HG02623 (cell line): ENCODE results near the gene RPL22.

Experiments used
- ATAC-seq: cut with Tn5 transposase; IDR thresholded peaks from one replicate; pipeline ENCODE4 v1.9.1; 2021; ENCODE audit warnings: moderate library complexity; ENCODE audit not compliant: unreplicated experiment

Gene RPL22

GRCh38 chr1:6199298-6200187 lies at the start of gene RPL22:
Gene RPL22, minus strand, starts transcription at chr1:6199595. Its CDS starts 22 bp downstream, at chr1:6199573.
- ATAC-seq: peak; percentile 89

GRCh38 chr1:6248161-6248776 lies 48.9 kb upstream of the RPL22 start:
- ATAC-seq: no peak

DNA sequence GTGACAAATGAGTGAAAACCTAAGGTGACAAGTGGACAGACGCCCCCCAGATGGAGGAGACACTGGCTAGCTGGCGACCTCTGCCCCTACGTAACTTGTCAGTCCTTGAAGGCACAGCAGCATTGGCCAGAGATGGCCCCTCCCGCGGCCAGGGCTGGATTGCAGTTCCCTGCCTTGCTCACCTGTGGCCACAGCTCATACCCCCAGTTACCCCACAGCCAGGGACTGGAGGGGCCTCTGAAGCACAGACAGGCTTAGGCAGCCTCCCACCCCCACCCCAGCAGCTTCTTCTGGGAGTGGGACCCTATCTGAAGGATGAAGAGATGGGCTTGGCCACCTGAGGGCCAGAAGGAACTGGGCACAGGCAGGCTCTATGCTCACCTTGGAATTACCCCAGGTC lies 48.3 kb upstream of the RPL22 start:
- no peak for ATAC-seq

DNA sequence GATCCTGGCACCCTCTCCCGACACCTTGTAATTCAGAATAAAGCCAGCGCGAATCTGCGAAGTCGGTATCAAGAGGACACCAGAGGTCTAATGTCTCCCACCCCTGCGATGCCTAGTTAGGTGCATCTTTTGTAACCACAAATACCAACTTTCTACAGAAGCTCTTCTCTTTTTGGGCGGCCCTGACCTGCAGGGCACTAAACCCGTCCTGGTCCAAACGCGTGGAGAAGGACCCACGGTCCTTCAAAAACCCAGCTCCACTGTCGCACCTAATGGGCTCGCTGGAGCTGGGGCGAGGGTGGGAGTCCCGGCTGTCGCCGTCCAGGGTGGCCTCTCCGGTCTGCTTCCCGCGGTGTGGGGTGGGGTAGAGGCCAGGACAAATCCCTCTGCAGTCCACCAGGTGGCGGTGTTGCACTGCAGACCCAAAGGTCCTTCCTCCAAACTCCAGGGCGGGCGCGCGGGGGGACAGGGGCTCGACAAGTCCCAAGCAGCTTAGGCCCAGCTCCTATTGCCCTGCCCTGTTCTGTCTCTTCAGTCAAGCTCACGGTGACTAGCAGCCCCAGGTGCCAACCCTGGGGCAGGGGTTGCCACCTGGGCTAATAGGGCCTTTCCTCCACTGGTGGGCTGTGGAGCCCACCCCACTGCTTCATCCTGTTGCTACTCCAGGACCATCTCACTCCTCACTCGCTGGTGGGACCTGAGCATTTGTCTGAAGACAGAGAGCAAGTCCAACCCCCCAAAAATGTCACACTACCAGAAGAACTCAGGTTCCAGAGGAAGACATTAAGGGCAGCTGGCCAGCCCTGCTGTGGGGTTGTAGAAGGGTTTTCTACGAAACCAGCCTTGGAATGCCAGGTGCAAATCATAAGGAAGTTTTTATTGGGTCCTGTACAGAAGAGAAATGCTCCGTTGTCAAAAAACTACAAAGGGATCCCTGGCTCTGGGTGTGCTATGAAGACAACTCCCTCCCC lies 47.4 kb upstream of the RPL22 start:
- ATAC-seq: peak; percentile 44

DNA sequence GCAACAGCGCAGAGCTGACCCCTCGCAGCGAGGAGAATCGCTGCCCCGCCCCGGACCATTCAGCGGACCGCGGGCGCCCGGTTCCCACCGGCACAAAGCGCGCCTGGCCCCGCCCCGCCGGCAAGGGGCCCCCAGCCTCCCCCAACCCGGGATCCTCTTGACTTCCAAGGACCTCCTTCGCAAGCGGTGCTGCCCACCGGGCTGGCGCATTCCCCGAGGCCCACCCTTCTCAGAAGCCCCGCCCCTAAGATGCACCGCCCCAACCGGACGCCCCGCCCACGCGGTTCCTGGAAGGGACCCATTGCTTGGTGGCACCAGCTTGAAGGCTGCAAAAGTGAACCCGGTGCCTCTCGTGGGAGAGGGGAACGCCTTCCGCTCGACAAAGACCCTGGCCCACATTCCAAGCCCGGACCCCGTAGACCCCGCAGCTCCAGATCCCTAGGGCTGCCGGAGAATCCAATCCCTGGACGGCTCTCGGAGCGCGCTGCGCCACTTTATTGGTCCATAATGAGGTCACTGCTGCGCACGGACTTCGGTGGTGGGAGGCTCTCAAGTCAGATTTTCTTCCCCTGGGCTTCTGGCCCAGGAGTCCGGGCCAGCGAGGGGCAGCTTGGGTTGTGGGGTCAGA lies 46.6 kb upstream of the RPL22 start:
- no peak for ATAC-seq

- ATAC-seq: peak; percentile 55
These were observed 45.9 kb upstream of the RPL22 start for GRCh38 chr1:6245086-6245868.

- no peak for ATAC-seq
These were observed 45.1 kb upstream of the RPL22 start for GRCh38 chr1:6244401-6245049.

DNA sequence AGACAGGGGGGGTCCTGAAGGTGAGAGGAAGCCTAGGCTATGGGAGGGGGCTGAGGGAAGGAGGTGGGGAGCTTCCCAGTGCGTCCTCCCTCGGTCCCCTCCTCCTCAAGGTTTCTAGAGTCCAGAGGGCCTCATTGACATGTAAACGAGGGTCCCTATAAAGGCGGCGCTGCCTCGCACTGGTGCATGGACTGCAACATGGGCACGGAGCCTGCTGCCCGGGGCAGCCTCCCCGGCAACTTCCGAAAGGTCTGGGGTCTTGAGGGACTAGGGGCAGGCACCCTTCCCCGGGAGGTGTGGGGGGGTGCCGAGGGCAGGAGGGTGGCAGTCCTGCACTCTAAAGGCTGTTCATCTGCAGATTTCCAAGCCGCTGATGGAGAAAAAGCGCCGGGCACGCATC lies 44.6 kb upstream of the RPL22 start, which contains the start of gene HES3:
Gene HES3, plus strand, starts transcription at position 187 of the 400 bp plus-strand sequence. Its CDS starts 187 bp downstream, at position 374.
- no peak for ATAC-seq

GRCh38 chr1:6243053-6243834 lies 43.8 kb upstream of the RPL22 start:
- no peak for ATAC-seq

DNA sequence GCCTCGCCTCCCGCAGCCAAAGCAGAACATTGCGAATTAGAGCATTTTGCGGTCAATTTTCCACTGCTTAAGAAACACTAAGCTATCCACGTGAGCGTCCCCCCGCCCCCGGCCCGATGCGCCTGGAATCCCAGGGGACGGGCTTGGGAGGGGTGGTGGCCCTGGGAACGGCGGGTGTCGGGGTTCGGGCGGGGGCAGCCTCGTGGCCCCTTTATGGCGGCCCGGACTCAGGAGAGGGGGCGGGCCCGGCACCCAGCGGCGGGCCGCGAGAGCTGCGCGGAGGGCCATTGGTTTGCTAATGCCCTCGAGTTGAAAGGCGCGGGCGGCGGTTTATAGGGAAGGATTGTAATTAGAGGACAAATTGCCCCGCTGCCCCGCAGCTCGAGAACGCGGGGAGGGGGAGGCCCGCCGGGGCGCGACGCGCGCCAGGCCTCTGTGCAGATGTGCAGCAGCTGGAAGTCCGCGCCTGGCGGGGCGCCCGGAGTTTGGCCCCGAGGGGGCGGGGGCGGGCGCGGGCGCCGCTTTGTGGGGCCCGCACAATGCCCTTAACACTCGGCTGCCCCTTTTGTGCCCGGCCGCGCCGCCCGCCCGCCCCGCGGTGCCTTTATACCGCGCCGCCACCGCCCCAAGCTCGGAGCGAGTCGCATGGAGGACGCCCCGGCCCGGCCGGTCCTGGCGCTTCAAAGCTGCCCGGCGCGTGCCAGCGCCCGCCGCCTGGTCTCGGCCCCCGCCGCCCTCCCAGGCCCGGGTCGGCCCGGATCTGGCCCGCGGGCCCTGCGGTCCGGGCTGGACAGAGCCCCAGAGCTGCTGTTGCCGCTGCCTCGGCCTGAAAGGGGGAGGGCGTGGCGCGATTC lies 42.7 kb upstream of the RPL22 start:
- no peak for ATAC-seq

DNA sequence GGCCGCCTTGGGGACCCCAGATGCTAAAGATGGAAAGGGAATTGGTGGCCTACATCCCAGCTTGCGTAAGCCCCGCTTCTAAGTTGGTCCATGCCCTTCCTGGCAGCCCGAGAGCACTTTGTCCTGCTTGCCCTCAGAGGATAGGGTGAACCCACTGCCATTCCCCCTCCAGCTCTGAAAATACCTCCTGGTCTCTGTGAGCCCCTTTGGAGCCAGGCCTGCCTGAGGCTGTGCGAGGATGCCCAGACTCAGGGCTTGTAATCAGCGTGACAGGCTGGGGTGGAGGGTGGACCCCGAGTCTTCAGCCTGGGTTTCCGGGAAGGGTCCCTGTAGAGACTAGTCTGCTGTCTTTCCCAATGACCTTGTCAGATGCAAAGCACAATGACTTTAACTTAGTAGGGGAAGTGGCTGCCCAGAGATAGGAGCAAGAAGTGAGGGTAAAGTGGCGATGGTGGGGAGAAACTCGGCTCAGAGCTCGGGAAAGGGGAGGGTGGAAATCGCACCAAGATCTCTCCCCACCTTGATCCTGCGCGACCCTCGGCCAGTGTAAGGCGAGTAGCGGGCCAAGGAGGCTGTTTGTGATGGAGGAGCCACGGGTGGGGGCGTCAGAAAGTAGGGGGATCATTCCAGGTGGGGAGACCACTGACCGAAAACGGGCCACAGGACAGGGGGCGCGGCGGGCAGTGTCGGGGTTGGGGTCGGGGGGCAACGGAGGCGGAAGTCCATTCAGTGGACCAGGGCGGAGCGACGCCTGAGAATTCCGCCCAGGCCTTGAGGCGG lies 41.9 kb upstream of the RPL22 start:
- no peak for ATAC-seq

DNA sequence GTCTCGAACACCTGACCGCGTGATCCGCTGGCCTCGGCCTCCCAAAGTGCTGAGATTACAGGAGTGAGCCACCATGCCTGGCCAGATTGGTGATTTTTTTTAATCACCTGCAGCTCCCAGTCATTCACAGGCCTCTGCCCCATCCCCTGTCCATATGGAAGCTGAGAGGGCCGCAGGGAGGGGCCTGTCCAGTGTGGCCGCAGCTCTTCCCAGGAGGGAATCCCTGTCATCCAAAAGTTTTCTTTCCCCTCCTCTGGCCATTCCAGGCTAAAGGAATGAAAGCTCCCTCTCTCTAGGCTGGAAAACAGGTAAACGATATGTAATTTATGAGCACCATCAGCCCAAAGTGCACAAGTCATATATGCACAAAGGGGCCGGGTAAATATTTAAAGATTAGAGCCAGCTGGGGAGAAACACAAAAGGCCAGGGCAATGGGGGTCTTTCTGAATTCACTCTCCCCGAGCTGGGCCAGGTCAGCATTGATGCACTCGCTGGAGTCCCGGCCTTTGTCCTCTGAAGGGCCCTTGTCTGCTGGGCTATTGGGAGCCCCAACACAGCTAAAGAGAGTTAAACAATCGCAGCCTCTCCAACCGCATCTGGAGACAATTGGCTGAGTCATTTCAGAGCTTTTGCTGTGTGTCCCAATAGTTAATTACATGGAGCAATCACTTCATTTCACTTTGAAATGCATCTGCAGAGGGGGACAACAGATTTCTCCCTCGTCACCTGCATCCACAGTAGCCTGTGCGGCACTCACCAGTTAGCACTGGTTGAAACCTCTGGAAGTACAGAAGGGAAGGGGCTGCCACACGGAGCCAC lies 40.8 kb upstream of the RPL22 start:
- ATAC-seq: no peak

DNA sequence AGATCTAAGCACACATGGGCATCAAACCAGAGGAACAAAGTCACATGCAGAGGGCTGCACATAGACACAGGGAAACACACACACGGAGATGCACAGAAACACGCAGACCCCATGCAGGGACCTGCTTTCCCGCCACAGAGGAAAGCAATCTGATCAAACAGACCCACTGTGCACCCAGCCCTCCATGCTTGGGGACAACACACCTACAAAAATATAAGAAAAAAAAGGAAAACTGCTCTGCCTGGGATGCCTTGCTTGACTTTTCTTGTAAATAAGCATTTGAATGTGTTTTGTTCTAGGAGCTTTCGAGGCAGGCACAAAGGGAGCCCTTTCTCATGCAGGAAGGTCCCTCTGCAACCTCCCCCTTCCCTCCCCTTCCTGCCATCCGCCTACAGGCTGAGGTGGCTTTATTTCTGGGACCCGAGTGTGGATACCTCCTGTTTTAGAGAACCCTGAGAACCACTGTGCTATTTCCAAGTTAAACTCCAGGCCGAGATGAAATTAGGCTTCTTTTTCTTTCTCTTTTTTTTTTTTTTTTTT lies 39.9 kb upstream of the RPL22 start:
- no peak for ATAC-seq

DNA sequence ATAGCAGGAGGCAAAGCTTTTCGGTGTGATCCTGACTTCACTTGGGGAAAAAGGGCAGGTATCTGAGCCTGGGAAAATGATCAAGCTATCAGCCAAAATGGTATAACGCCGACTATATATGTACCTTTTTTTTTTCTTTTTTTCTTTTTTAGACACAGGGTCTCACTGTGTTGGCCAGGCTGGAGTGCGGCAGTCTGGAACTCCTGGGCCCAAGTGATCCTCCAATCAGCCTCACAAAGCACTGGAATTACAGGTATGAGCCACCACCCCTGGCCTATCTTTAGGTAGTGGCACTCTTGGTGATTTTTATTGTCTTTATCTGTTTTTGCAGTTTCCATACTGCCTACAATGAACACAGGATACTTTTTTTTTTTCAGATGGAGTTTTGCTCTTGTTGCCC lies 37.7 kb upstream of the RPL22 start:
- no peak for ATAC-seq

GRCh38 chr1:6235296-6235677 lies 35.9 kb upstream of the RPL22 start:
- ATAC-seq: peak; percentile 4
